Osteocyte (in vitro differentiated cells): Measurements from ENCODE around the gene EEPD1. TPM values are rescaled to one million over a fixed set of nuclear protein-coding genes. Genes with fewer than 3 reads are reported as not detected.
A peak's percentile ranks its signal among the peaks of the same experiment; 100 is the strongest.

ENCODE experiments used
- DNase-seq: peaks from one replicate; pipeline ENCODE4 v3.0.0; 2021; ENCODE audit warnings: mixed read lengths; ENCODE audit not compliant: unreplicated experiment; ENCODE audit errors: extremely low spot score
- H3K27ac Mint-ChIP-seq: one replicate; pipeline ENCODE4 v1.8.0; 2021; ENCODE audit warnings: mild to moderate bottlenecking, mixed read lengths; ENCODE audit not compliant: unreplicated experiment
- H3K27me3 Mint-ChIP-seq: one replicate; pipeline ENCODE4 v1.8.0; 2021; ENCODE audit warnings: mixed read lengths; ENCODE audit not compliant: unreplicated experiment
- H3K36me3 Mint-ChIP-seq: one replicate; pipeline ENCODE4 v1.8.0; 2021; ENCODE audit warnings: mixed read lengths; ENCODE audit not compliant: unreplicated experiment
- H3K4me1 Mint-ChIP-seq: one replicate; pipeline ENCODE4 v1.8.0; 2021; ENCODE audit warnings: mixed read lengths; ENCODE audit not compliant: unreplicated experiment
- H3K4me3 Mint-ChIP-seq: one replicate; pipeline ENCODE4 v1.8.0; 2021; ENCODE audit warnings: mild to moderate bottlenecking, moderate library complexity, mixed read lengths; ENCODE audit not compliant: unreplicated experiment
- H3K9me3 Mint-ChIP-seq: one replicate; pipeline ENCODE4 v1.8.0; 2021; ENCODE audit warnings: mixed read lengths; ENCODE audit not compliant: unreplicated experiment
- CTCF ChIP-seq: fragments of 200-600 bp; sonication (generic); IDR thresholded peaks from 2 replicates; pipeline ENCODE4 v1.5.0; 2021; ENCODE audit warnings: antibody characterized with exemption, mild to moderate bottlenecking, moderate library complexity
- total RNA-seq: library from RNA; stranded (reverse); gene quantifications from 2 replicates; pipeline ENCODE4 v1.2.1, GENCODE V29; 2021

The EEPD1 gene
- total RNA-seq, 1 donor from 2014 or later: 1.3 TPM

GRCh38 chr7:36264913-36265516, 112.0 kb downstream of the EEPD1 start:
- peak; percentile 23 for DNase-seq
- no peak for TF ChIP-seq CTCF
- Mint-ChIP-seq H3K9me3 (no peaks in the 10 kb centered on the region), H3K27ac (no peak overlapping the region), H3K27me3 (peaks cover 7% of the 10 kb centered on the region), H3K36me3 (no peaks in the 10 kb centered on the region), H3K4me3 (no peak overlapping the region), H3K4me1 (peaks cover 21% of the 10 kb centered on the region)

GRCh38 chr7:36265680-36266079, 112.6 kb downstream of the EEPD1 start:
- Mint-ChIP-seq H3K4me3 (no peak overlapping the region), H3K9me3 (no peaks in the 10 kb centered on the region), H3K27ac (no peak overlapping the region), H3K27me3 (peaks cover 7% of the 10 kb centered on the region), H3K4me1 (peaks cover 21% of the 10 kb centered on the region), H3K36me3 (no peaks in the 10 kb centered on the region)
- peak; percentile 38 for DNase-seq
- TF ChIP-seq CTCF: no peak

- Mint-ChIP-seq H3K4me3 (no peak overlapping the region), H3K36me3 (no peaks in the 10 kb centered on the region), H3K27me3 (peaks cover 7% of the 10 kb centered on the region), H3K27ac (no peak overlapping the region), H3K9me3 (no peaks in the 10 kb centered on the region), H3K4me1 (peaks cover 21% of the 10 kb centered on the region)
- DNase-seq: peak; percentile 21
- TF ChIP-seq CTCF: no peak
These were observed 113.1 kb downstream of the EEPD1 start for GRCh38 chr7:36266190-36266589.

GRCh38 chr7:36266683-36267082, 113.6 kb downstream of the EEPD1 start:
- no peak for TF ChIP-seq CTCF
- DNase-seq: no peak
- no peak overlapping the region for H3K4me3 Mint-ChIP-seq
- no peaks in the 10 kb centered on the region for H3K9me3 Mint-ChIP-seq
- peaks cover 7% of the 10 kb centered on the region for H3K27me3 Mint-ChIP-seq
- no peaks in the 10 kb centered on the region for H3K36me3 Mint-ChIP-seq
- H3K27ac Mint-ChIP-seq: no peak overlapping the region
- H3K4me1 Mint-ChIP-seq: peaks cover 21% of the 10 kb centered on the region

GRCh38 chr7:36272211-36272566, 119.1 kb downstream of the EEPD1 start:
- Mint-ChIP-seq H3K4me3 (no peak overlapping the region), H3K27me3 (peaks cover 2% of the 10 kb centered on the region), H3K9me3 (no peaks in the 10 kb centered on the region), H3K36me3 (no peaks in the 10 kb centered on the region), H3K4me1 (peaks cover 11% of the 10 kb centered on the region), H3K27ac (no peak overlapping the region)
- TF ChIP-seq CTCF: no peak
- no peak for DNase-seq
